Bronchial epithelial cell (primary cell): ENCODE data around the gene SCAMP1. TPM values are rescaled to one million over a fixed set of nuclear protein-coding genes. Genes with fewer than 3 reads are reported as not detected.

Experiments used
- DNase-seq: peaks from one replicate; pipeline ENCODE4 v3.0.0-alpha.2; 2010; ENCODE audit warnings: low read depth
- FAIRE-seq: peaks from 2 replicates; lab custom pipeline; 2011; peaks lifted over from hg19 to GRCh38; lab: Jason Lieb, UNC
- H3K27me3 ChIP-seq: 2 replicates; pipeline ENCODE4 v1.5.1; 2011; ENCODE audit warnings: low read length; ENCODE audit not compliant: control insufficient read depth, insufficient read depth
- H3K36me3 ChIP-seq: 2 replicates; pipeline ENCODE4 v1.5.1; 2011; ENCODE audit warnings: low read length; ENCODE audit not compliant: control insufficient read depth, insufficient read depth
- H3K4me3 ChIP-seq: 2 replicates; pipeline ENCODE4 v1.5.1; 2011; ENCODE audit warnings: mild to moderate bottlenecking, low read depth, low read length, control low read depth
- CTCF ChIP-seq: IDR thresholded peaks from 2 replicates; pipeline ENCODE4 v1.5.1; 2011; ENCODE audit warnings: mild to moderate bottlenecking, moderate library complexity, low read length, control low read depth, inconsistent platforms; ENCODE audit not compliant: insufficient read depth, severe bottlenecking
- total RNA-seq: library from RNA; depleted of rRNA; stranded (reverse); fragments of >200 nt; gene quantifications from 2 replicates; pipeline ENCODE4 v1.2.1, GENCODE V29; 2014

SCAMP1 gene
- total RNA-seq, 1 donor from 2014 or later, result 58.7 TPM

DNA sequence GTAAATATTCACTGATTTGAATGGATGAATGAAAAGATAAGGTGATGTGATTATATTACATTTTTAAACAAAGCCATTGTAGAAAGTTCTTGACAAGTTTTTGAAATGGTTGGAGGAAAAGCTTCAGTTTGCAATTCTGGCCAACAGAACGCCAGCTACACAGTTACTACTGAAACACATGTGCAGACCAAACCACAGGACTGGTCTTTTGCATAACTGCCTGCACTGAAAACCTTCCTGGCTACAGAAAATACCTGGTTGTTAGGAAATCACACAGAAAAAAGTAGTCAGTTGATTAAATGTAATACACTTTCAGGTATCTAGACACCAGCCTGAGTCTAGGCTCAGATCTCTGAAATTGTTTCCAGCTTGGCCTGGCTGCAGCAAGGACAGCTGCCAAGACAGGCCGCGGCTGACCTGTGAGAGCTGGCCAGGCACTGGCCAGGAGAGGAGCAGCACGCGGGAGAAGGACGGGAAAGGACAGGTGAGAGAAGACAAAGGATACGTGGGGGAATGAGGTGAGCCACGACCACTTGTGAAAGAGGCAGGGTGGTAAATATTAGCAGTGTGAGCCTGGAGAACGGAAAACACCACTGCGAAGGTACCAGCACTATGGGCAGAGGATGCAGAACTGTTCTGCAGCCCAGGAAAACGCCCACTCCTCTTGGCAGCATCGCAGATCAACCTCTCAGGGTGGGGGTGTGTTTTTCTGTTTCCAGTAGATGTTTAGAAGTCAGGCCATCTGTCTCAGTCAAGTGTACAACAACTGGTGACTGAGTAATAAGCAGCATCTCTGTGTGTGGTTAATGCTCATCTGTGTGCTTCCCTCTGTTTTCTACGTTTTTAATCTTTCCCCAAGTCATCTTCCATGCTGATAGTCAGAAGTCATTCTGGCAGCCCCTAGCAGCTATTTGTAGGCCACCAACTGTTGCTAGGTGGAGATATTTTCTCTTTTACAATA lies 137.4 kb downstream of the SCAMP1 start:
- no peak for TF ChIP-seq CTCF
- H3K27me3 ChIP-seq, result no peaks in the 10 kb centered on the region
- DNase-seq (no peak), FAIRE-seq (no peak)
- H3K4me3 ChIP-seq, result no peak overlapping the region
- H3K36me3 ChIP-seq, result no peaks in the 10 kb centered on the region

DNA sequence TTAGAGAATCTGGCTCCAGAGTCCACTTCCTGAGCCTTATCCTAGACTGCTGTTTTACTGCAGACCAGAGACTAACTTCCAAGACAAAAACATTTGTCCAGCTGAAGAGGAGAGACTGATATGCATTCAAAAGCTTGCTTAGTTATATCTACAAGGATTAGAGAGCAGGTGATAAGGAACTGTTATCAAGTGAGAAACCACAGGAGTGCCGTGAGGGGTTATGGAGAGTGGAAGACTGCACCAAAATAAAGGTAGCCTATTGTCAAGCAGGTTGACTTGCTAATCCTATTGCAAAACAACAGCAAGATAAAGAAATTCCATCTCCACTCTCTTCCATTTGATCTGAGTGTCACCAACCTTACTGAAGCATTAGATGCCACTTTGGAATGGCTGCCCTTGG lies 139.1 kb downstream of the SCAMP1 start:
- H3K27me3 ChIP-seq, result no peaks in the 10 kb centered on the region
- FAIRE-seq (no peak), DNase-seq (no peak)
- no peak overlapping the region for H3K4me3 ChIP-seq
- no peaks in the 10 kb centered on the region for H3K36me3 ChIP-seq
- TF ChIP-seq CTCF, result no peak

DNA sequence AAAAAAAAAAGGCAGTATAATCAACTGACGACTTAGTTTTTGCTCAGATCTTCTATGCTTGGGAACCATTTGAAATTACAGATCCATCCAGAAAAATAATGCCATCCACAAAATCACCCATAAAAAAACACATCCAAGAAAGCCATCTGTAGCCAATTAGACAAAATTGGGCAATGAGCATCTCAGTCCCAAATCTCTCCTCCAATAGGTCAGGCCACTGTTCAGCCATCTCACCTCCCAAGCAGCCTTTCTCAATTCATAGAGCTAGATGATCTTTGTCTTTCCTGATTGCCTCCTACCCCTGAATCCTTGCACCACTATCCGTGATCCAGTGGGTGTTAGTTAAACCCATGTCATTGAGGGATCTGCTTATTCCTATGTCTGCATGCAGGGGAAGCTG lies 139.6 kb downstream of the SCAMP1 start:
- Histone ChIP-seq H3K27me3 (no peaks in the 10 kb centered on the region), H3K4me3 (no peak overlapping the region), H3K36me3 (no peaks in the 10 kb centered on the region)
- TF ChIP-seq CTCF, result no peak
- DNase-seq (no peak), FAIRE-seq (no peak)

DNA sequence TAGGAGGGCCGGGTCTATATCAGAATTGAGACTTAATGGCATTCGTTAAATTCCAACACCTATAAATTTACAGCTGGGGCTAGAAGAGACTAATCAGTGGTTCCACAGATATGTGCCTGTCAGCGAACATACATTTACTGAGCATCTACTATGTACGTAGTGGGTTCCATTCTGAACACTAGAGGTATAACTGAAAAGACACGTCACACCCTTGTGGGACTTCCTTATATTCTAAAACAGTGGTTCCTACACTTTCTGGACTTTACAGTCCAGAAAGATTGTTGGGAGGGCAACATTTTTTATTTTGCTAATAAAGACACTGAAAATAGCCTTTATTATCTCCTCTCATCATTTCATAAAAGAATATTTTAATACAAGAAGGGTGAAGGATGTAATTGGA lies 140.5 kb downstream of the SCAMP1 start:
- TF ChIP-seq CTCF, result no peak
- no peak for FAIRE-seq
- no peak for DNase-seq

DNA sequence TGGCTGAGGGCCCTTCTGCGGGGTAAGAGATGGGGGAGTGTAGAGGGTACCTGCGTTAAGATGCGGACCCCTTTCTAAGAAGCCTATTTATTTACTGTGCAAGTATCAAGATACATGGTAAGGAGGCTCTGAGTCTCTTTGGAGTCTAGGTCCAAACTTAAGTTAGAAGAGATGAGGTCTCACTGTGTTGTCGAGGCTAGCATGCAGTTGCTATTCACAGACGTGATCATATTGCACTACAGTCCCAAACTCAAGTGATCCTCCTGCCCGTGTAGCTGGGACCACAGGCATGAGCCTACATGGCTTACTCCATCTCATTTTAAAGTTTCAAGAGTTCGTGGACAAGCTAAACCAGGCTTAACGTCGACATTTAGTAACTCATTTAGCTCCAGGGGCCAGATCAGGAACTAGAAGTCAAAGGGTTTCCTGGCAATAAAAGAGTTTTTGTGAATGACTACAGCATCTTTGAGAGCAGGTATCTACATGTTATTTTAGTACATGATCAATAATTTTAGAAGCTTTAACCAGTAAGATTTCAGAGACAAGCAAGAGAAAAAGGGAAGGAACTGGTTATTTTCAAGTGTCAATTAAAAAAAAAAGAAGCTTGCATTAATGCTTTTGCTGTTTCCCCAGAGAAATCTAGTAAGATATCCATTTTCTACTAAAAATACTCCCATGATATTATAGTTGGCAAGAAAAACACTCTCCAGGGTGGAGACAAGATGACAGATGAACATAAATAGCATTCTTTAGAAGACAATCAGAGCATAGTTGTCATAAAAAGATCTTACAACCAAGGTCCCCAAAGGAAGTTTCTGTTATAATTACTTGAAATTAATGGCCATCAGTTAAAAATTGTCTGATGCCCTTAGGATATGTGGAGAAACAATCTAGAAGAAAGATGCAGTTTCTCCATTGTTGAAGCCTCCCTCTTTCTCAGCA lies 141.3 kb downstream of the SCAMP1 start:
- H3K27me3 ChIP-seq, result no peaks in the 10 kb centered on the region
- H3K4me3 ChIP-seq, result no peak overlapping the region
- DNase-seq (no peak), FAIRE-seq (no peak)
- H3K36me3 ChIP-seq, result no peaks in the 10 kb centered on the region
- TF ChIP-seq CTCF, result no peak

More for the DNA sequence above, 140.5 kb downstream of the SCAMP1 start:
- no peaks in the 10 kb centered on the region for H3K36me3 ChIP-seq
- H3K27me3 ChIP-seq, result no peaks in the 10 kb centered on the region
- no peak overlapping the region for H3K4me3 ChIP-seq
